ENCODE results near the gene BRICD5. TPM values are rescaled to one million over a fixed set of nuclear protein-coding genes. Genes with fewer than 3 reads are reported as not detected.
A peak's percentile ranks its signal among the peaks of the same experiment; 100 is the strongest.

The BRICD5 gene
- total RNA-seq, 1 donor: 1.3 TPM

- DNase-seq (ENCODE audit: low read depth in 2 of 3, low spot score in 2 of 3): no peak
These were observed 11.0 kb downstream of the BRICD5 start for GRCh38 chr16:2199621-2200139.

- DNase-seq (ENCODE audit: low read depth in 2 of 3, low spot score in 2 of 3): no peak
These were observed 11.6 kb downstream of the BRICD5 start for GRCh38 chr16:2199095-2199494.

DNA sequence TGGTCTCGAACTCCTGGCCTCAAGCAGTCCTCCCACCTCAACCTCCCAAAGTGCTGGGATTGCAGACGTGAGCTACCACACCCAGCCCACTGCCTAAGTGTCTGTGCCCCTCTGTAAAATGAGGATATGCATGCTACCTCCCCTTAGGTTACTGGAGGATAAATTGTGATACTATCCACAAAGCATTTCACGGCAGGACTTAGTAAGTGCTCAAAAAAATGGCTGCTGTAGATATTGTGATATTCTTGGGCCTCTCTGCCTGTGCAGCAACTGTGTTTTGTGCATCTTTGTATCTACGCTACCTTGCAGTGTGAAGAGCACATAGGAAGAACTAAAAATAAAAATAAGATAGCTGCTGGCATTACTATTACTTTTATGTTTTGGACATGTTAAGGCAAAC, 12.4 kb downstream of the BRICD5 start:
- DNase-seq (ENCODE audit: low read depth in 2 of 3, low spot score in 2 of 3): no peak

- no peak for DNase-seq (ENCODE audit: low read depth in 2 of 3, low spot score in 2 of 3)
These were observed 12.9 kb downstream of the BRICD5 start for GRCh38 chr16:2197765-2198164.

DNA sequence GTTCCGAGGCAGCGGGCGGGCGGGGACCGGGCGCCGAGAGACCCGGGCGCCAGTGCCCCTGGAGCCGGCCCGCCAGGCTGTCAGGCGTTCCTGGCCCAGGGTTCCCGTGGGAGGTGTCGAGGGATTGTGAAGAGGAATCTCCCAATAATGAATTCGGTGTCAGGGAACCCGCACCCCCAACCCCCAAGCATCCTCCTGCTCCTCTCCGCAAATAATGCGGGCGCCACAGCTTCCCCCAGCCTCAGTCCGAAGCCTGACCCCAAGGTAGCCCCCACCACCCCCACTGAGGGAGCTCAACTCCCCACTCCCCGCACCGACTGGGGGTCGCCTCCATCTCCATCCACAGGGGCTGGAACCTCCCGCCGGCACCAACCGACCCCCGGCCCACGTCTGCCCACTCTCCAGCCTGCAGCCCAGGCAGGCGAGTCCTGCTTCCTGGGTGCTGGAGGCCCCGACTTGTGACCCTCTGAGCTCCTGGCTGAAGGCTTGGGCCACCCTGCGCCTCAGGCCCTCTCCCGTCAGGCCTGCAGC, 13.6 kb downstream of the BRICD5 start:
- DNase-seq (ENCODE audit: low read depth in 2 of 3, low spot score in 2 of 3): no peak

- DNase-seq (ENCODE audit: low read depth in 2 of 3, low spot score in 2 of 3): peak in 2 of 3 donors; percentile 32 to 43
These were observed 14.3 kb downstream of the BRICD5 start, which contains the start of gene CASKIN1 for GRCh38 chr16:2196162-2196980. Gene CASKIN1, minus strand, starts transcription at chr16:2196605. Its CDS starts 173 bp downstream, at chr16:2196432.

DNA sequence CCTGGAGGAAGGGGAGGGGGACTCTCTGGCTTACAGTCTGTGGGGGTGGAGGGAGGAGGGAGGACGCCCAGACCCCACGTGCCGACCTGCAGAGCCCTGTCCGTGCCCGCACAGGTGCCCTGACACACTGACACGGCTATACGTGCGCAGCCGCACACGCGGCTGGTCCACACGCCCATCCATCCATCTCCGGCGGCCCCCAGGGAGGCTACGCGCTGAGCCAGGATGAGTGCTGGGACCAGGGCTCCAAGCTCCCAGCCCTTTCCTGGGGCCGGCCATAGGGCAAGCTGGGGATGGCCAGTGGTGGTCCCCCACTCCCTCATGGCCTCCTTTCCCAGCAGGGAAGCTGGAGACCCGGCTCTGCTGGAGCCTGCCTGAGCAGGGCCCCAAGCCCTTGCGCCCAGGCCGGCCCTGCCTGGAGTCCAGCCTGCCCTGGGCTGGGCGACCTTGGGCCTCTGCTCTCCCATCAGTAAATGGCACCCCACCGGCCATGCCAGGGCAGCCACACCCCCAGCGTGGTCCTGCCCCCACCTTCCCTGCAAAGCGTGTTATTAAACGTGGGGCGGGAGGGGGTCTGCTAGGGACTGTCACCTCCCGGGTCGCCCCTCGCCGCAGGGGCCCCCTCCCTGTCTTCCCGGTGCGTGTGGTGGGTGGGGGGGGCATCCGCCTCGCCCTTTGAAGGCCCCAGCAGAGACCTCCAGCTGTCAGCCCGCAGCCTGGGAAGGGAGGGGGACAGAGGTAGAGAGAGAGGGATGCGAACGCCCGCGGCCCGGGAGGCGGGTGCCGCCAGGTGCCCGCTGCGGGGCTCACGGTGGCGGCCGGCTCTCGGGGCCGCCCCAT, 15.1 kb downstream of the BRICD5 start:
- DNase-seq (ENCODE audit: low read depth in 2 of 3, low spot score in 2 of 3): no peak

DNA sequence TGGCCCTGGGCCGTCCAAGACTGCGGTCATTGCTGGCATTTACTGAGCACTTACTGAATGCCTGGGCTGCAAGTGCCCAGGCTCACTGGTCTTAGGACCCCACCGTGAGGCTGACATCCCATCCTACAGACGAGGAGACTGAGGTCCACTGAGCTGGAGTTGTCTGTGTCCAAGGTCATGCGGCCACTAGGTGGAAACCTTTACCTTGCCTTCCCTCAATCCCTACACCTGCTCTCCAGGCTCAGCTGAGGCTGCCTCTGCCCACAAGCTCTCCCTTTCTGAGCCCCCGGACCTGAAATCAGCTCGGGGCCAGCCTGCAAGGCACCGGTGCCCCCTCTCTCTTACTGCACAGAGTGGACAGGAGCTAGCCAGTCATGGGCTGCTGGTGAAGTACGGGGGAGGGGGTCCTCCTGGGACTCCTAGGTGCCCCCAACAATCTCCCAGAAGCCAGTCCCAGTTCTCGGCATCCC, 15.8 kb downstream of the BRICD5 start:
- DNase-seq (ENCODE audit: low read depth in 2 of 3, low spot score in 2 of 3): peak; percentile 29 to 58 (median 40)

DNA sequence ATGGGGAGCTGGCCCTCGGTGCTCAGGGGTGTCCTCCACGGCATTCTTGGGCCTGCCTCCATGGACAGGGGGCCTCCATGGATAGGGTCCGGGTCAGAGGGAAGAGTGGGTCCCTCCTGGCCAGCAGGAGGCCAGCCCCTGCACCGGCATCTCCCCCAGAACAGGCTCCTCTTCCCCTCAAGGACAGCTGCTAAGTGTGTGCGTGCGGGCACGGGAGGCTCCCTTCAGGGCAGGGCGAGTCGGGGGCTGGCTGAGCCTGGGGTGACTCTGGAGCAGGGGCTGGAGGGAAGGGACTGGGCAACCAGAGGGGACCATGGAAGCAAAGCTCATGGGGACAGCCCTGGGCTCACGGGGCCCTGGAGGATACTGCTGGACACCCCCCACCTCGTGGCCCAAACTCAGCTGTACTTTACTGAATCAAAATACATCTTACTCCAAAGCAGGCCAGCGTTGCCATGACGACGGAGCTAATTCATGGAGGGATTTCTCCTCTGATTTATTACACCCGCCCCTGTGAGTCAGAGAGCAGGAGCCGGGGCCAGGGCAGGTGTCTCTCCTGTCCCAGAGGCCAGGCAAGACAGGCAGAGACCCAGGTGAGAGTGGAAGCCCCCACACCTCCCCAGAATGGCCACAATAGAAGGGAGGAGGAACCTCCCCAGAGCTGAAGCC, 16.4 kb downstream of the BRICD5 start:
- DNase-seq (ENCODE audit: low read depth in 2 of 3, low spot score in 2 of 3): peak in 2 of 3 donors; percentile 39 to 41

- no peak for DNase-seq (ENCODE audit: low read depth in 2 of 3, low spot score in 2 of 3)
These were observed 19.3 kb downstream of the BRICD5 start for GRCh38 chr16:2191446-2191706.

- DNase-seq (ENCODE audit: low read depth in 2 of 3, low spot score in 2 of 3): no peak
These were observed 19.8 kb downstream of the BRICD5 start for GRCh38 chr16:2190659-2191445.

GRCh38 chr16:2190002-2190658, 20.5 kb downstream of the BRICD5 start:
- no peak for DNase-seq (ENCODE audit: low read depth in 2 of 3, low spot score in 2 of 3)

DNA sequence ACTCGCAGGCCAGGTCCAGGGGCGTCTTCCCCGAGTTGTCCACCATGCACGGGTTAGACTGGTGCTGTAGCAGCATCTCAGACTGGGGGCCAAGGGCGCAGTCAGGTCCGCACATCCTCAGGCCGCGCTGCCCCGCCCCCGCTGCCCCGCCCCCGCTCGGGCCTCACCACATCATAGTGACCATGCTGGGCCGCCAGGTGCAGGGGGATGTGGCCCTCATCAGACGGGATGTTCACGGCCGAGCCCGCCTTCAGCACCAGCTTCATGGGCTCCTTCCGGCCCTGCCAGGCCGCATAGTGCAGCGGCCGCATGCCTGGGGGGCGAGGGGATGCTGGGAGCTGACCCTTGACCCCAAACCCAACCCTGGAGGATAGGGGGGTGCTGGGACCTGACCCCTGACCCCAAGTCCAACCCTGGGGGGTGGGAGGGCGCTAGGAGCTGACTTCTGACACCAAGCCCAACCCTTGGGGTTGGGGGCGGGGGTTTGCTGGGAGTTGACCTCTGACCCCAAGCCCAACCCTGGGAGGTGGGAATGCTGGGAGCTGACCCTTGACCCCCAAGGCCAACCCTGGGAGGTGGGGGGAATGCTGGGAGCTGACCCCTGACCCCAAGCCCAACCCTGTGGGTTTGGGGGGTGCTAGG, 21.3 kb downstream of the BRICD5 start:
- DNase-seq (ENCODE audit: low read depth in 2 of 3, low spot score in 2 of 3): no peak

GRCh38 chr16:2188395-2188794, 22.3 kb downstream of the BRICD5 start:
- DNase-seq (ENCODE audit: low read depth in 2 of 3, low spot score in 2 of 3): no peak

DNA sequence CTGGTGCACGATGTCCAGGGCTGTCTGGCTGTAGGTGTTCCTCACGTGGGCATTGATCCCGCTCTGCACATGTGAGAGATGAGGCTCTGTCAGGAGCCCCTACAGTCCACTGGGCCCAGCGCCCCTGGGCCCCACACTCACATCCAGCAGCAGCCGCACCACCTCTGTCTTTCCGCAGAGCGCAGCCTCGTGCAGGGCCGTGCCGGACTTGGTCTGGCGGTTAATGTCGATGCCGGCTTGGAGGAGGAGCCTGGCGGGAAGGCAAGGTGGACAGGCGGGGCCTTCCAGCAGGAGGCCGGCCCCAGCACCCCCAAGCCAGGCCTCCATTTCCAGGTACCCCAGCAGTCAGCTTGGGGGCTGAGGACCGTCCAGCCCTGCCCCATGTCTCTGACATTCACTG, 23.5 kb downstream of the BRICD5 start:
- no peak for DNase-seq (ENCODE audit: low read depth in 2 of 3, low spot score in 2 of 3)

GRCh38 chr16:2186505-2186904, 24.2 kb downstream of the BRICD5 start:
- no peak for DNase-seq (ENCODE audit: low read depth in 2 of 3, low spot score in 2 of 3)

GRCh38 chr16:2186064-2186463, 24.6 kb downstream of the BRICD5 start:
- DNase-seq (ENCODE audit: low read depth in 2 of 3, low spot score in 2 of 3): no peak

- DNase-seq (ENCODE audit: low read depth in 2 of 3, low spot score in 2 of 3): no peak
These were observed 25.7 kb downstream of the BRICD5 start for GRCh38 chr16:2184962-2185361.

DNA sequence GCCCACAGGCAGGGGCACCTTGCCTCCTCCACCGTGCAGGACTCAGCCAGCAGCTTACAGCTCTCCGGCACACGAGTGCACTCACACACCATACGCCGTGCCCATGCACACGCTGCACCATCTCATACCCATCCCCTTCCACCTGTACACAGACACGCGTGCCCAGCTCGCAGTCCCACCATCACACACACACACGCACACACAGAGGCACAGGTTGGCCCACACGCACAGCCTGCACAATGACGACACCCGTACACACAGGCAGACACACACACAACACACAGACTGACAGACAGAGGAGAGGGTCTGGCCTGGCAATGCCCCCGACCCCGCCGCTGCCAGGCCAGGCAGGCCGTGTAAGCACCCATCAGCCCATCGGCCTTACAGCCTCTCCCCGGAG, 26.3 kb downstream of the BRICD5 start:
- no peak for DNase-seq (ENCODE audit: low read depth in 2 of 3, low spot score in 2 of 3)

Data from hematopoietic multipotent progenitor cell (in vitro differentiated cells).